ENCODE data around the gene KANK4.

DNA sequence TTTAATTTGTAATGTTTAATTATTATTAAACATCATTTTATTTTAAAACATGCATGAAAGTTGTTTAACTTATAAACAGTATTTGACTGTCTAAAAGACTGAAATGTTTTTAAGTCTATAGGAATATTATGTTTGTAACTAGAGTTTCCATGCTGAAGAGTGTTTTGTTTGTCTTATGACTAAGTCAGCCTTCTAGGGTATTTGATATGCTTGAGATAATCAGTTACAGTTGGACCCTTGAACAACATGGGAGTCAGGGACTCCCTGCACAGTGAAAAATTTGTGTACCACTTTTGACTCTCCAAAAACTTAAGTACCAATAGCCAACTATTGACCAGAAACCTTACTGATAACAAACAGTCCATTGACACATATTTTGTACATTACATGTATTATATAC is 45.5 kb upstream of the KANK4 start:
- no peak for TF ChIP-seq POLR2A (IDR thresholded peaks at IDR 0.05)
- TF ChIP-seq, protein P1, sequence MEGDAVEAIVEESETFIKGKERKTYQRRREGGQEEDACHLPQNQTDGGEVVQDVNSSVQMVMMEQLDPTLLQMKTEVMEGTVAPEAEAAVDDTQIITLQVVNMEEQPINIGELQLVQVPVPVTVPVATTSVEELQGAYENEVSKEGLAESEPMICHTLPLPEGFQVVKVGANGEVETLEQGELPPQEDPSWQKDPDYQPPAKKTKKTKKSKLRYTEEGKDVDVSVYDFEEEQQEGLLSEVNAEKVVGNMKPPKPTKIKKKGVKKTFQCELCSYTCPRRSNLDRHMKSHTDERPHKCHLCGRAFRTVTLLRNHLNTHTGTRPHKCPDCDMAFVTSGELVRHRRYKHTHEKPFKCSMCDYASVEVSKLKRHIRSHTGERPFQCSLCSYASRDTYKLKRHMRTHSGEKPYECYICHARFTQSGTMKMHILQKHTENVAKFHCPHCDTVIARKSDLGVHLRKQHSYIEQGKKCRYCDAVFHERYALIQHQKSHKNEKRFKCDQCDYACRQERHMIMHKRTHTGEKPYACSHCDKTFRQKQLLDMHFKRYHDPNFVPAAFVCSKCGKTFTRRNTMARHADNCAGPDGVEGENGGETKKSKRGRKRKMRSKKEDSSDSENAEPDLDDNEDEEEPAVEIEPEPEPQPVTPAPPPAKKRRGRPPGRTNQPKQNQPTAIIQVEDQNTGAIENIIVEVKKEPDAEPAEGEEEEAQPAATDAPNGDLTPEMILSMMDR (IDR thresholded peaks at IDR 0.05): no peak
